Mammary epithelial cell (primary cell): ENCODE results near the gene RASA2.

ENCODE experiments used
- CTCF ChIP-seq, 2 donors: IDR thresholded peaks in 1 of 2; conservative IDR thresholded peaks in 1 of 2; 2 replicates each; pipeline ENCODE4 v1.5.1; 2011 to 2012; ENCODE audit warnings: inconsistent platforms in 2 of 2, low read length in 2 of 2, mild to moderate bottlenecking in 2 of 2, control low read depth in 1 of 2, low read depth in 1 of 2; ENCODE audit not compliant: insufficient read depth in 1 of 2; ENCODE audit errors: extremely low read depth in 1 of 2
- EZH2 ChIP-seq: IDR thresholded peaks from 2 replicates; pipeline ENCODE4 v1.6.1; 2012; ENCODE audit warnings: low read length, inconsistent platforms, borderline replicate concordance

DNA sequence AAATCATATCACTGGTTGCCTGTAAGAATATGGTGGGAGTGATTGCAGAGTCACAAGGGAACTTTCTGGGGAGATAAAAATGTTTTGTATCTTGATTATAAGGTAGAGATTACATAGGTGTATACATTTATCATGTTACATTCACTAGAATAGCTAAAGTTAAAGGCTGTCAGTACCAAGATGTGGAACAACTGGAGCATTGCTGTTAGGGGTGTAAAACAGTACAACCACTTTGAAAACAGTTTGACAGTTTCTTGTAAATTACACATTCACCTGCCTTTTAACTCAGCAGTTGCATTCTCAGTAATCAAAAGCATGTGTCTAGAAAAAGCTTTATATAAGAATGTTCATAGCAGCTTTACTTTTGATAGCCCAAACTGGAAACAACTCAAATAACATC is 27.6 kb downstream of the RASA2 start:
- no peak for TF ChIP-seq CTCF (conservative IDR thresholded peaks at IDR 0.05 in 1 of 2, IDR thresholded peaks at IDR 0.05 in 1 of 2; ENCODE audit: extremely low read depth in 1 of 2, insufficient read depth in 1 of 2, low read depth in 1 of 2, low read length in 2 of 2)
- TF ChIP-seq EZH2 = no peak
